GM19240 (cell line): ENCODE data around the gene HAUS8.
"Not testable (repeated sequence)": the region's sequence is repeated elsewhere in the genome, so short reads cannot be mapped to it uniquely, and the experiment has no call there.

Experiments
- DNase-seq: peaks from one replicate; pipeline ENCODE4 v3.0.0; 2011; ENCODE audit warnings: low spot score; ENCODE audit not compliant: insufficient read length

Gene HAUS8

GRCh38 chr19:17101686-17102628 is 26.7 kb upstream of the HAUS8 start:
- DNase-seq, result no peak

GRCh38 chr19:17098326-17098725 is 23.1 kb upstream of the HAUS8 start:
- no peak for DNase-seq

GRCh38 chr19:17097593-17098126 is 22.4 kb upstream of the HAUS8 start:
- DNase-seq, result no peak

GRCh38 chr19:17095141-17095919 is 20.1 kb upstream of the HAUS8 start:
- no peak for DNase-seq

GRCh38 chr19:17094694-17095093 is 19.4 kb upstream of the HAUS8 start:
- not testable (repeated sequence) for DNase-seq

DNA sequence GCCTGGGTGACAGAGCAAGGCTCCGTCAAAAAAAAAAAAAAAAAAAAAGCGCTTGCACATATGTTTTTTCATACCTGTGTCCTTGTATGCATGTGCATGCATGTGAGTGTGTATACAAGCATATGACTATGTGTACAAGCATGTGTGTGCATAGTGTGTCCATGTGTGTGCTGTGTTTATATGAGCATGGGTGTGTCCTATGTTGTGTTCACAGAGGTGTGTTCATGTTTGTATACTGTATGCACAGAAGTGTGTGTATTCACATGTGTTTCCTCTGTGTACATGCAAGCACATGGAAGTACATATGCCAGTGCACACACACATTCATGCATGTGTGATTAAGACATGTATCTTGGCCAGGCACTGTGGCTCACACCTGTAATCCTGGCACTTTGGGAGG is 17.4 kb upstream of the HAUS8 start:
- no peak for DNase-seq

- no peak for DNase-seq
Observed at GRCh38 chr19:17091758-17092333, 16.6 kb upstream of the HAUS8 start.

- no peak for DNase-seq
Observed at GRCh38 chr19:17090583-17090982, 15.3 kb upstream of the HAUS8 start.

DNA sequence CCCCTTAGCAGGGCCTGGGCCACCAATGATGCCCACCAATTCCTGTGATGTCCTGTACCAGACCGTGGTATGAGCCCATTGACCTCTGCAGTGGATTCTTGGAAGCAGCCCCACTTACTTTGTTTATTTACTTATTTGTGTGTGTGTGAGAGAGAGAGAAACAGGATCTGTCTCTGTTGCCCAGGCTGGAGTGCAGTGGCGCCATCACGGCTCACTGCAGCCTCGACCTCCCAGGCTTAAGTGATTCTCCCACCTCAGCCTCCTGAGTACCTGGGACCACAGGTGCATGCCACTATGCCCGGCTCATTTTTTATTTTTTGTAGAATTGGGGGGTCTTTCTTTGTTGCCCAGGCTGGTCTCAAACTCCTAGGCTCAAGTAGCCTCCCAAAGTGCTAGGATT is 13.3 kb upstream of the HAUS8 start:
- no peak for DNase-seq

DNA sequence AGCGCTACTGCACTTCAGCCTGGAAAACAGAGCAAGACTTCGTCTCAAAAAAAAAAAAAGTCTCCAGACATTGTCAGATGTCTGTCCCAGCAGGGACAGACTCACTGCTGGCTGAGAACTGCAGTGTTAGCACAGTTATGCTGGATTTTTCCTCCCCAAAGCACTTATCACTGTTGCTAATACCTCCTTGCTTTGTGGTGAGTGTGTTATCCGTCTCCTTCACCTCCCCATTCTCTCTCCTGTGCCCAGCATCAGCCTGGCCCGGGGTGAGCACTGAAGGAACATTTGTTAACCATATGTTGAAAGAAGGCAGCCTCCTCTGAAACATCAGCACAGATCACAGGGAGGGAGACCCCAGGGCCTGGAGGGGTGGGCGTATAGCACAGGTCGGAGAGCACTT is 11.6 kb upstream of the HAUS8 start:
- no peak for DNase-seq

DNA sequence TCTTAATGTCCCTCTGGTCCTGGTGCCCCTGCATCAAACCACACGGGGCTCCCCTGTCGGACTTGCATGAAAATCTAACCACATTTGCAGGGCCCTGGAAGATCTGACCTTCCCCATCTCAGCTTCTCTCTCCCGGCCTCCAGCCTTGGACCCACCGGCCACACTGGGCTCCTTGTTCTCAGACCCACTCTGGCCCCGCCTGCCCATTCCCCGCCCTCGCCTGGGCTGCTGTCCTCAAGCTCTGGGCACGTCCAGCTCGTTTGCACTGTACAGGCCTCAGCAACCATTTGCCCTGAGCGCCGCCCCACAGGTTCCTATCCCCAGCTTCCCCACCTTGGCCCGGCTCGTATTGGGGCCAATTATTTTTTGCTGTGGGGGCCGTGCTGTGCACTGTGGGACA is 10.9 kb upstream of the HAUS8 start:
- DNase-seq, result no peak

DNA sequence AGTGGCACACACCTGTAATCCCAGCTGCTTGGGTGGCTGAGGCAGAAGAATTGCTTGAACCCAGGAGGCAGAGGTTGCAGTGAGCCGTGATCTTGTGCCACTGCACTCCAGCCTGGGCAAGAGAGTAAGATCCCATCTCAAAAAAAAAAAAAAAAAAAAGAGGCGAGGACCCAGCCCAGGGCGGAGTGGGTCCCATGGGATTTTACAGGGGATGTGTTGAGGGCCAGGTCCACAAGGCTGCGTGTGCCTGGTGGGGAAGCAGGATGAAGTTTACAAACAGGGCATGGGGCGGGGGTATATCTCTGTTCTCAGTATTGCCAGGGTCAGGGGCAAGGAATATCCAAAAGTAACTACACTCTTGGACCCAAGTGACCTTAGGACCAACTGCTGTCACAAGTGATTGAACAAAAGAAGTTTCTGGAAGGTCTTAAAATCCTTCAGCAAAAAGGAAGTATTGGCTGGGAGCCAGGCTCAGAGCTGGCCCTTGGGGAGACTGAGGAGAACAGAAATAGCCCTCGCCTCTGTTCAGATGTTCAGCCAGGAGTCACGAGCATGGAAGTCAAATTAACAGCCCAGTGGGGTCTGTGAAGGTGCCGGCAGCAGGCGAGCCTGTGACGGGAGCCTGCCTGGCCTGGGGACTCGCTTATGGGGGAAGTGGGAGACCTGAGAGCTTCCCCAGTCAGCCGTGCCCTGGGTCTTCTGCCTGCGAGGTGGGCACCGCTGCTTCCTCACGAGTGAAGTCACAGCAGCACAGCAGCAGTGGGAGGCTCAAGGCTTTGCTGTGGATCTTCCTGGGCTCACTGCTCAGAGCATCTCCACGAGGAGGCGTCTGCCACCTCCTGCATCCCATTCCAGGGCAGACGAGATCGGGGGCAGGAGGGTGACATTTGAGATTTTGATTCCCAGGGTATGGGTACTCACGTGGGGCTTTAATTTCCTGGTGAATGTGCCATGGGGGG is 6.7 kb upstream of the HAUS8 start:
- DNase-seq, result no peak

DNA sequence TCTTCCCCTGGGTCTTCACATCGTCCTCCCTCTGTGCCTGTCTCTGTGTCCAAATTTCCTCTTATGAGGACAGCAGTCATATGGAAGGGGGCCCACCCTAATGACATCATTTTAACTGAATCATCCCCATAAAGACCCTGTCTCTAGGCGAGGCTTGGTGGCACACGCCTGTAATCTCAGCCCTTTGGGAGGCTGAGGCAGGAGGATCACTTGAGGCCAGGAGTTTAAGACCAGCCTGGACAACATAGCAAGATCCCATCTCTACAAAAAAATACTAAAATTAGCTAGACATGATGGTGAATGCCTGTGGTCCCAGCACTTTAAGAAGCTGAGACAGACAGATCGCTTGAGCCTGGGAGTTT is 5.2 kb upstream of the HAUS8 start:
- DNase-seq, result no peak

- DNase-seq, result peak; percentile 67
Observed at GRCh38 chr19:17079710-17080439, 4.6 kb upstream of the HAUS8 start.

- no peak for DNase-seq
Observed at GRCh38 chr19:17078920-17079709, 3.9 kb upstream of the HAUS8 start.

DNA sequence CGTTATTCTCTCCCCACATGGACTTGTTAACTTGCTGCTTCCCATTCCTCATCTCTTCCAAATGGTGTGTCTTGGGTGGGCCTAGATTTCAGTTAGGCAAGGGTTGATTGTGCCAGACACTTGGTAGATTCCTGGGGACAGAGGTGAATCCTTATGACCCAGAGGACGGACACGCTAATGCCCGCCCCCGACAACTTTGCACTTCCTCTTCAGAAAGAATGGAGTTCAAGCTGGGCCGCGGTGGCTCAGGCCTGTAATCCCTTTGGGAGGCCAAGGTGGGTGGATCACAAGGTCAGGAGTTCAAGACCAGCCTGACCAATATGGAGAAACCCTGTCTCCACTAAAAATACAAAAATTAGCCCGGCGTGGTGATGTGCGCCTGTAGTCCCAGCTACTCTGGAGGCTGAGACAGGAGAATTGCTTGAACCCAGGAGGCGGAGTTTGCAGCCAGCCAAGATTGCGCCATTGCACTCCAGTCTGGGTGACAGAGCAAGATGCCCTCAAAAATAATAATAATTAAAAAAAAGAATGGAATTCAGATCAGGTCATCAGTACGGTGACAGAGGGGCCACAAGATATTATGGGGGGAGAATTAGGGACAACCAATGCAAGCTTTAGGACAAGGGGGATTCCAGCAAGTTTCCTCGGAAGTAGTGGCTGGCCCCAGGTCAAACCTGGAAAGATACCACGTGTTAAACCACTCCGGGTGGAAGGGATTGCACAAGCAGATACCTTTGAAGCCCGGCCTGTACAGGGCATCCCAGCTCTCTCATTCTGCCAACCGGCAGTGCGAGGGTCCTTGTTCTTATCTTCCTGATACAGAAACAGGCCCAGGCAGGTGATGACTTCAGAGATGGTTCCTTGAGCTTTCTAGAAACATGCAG is 3.0 kb upstream of the HAUS8 start:
- DNase-seq, result no peak

DNA sequence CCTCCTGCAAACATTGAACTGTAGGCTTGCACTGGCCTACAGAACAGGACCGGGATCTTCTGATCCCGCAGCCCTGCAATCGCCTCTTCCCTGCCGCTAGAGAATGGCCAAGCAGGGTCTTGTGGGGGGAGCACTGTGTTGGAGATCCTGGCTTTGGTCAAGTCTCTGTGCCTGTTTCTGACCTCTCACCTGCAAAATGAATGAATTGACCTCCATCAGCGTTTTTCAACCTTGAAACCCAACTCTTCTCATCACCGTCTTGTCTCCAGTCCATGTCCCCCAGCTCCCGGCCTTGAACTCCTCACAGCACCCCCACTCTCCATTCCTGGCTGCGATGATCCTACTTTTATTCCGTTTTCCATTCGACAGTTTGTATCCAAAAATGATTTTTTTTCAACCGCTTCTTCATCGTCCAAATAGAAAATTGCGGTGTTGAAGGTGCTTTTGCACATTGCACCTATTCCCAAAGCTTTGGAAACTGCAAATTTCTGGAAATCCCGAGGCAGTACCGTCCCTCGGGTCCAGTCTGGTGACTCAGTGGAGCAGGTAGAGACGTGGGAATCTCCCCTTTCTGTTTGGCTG is 2.3 kb upstream of the HAUS8 start:
- no peak for DNase-seq

GRCh38 chr19:17076543-17076991 is 1.3 kb upstream of the HAUS8 start:
- DNase-seq, result no peak
